UCSD-AML1 (cell line): ENCODE measurements around the gene R3HDM2.

ENCODE experiments used
- DNase-seq: peaks from one replicate; lab custom pipeline; 2025; ENCODE audit not compliant: unreplicated experiment; lab: John Stamatoyannopoulos, UW

Gene R3HDM2

DNA sequence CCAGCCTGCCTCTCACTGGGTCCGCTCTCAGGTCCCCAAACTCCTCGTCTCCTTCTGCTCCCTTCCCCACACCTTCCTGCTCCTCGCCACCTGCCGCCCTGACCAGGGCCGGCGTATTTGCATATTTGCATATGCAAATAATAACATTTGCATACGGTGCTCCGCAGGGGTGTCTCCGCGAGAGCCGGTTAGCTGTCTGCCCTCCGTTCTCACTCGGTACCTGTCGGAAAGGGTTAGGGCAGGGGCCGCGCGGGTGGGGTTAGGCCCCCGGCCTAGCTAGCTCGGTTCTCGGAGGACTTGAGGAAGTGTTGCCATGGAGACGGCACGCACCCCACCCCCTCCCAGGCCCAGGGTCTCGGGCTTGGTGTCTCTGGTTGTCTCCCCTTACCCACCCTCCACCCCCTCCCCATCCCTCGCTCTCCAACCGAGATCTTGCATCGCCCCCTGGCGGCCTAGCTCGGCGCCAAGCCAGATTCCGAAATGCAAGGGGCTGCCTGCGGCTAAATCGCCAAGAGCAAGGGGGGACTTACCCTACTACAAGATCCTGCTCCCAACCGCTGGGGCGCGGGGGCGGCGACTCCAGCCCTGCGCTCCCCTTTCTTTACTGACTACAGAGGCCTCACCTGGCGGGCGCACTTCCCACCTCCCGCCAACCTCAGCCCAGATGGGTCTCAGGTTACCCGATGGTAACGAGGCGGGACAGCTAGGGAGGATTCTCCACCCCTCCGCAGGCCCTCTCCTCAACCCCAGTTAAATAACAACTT is 188.0 kb downstream of the R3HDM2 start:
- DNase-seq, result peak; percentile 43

GRCh38 chr12:57242329-57242690 is 188.5 kb downstream of the R3HDM2 start:
- DNase-seq, result no peak

GRCh38 chr12:57241402-57242310 is 189.2 kb downstream of the R3HDM2 start:
- no peak for DNase-seq

- DNase-seq, result no peak
Observed at GRCh38 chr12:57240926-57241401, 189.9 kb downstream of the R3HDM2 start.

DNA sequence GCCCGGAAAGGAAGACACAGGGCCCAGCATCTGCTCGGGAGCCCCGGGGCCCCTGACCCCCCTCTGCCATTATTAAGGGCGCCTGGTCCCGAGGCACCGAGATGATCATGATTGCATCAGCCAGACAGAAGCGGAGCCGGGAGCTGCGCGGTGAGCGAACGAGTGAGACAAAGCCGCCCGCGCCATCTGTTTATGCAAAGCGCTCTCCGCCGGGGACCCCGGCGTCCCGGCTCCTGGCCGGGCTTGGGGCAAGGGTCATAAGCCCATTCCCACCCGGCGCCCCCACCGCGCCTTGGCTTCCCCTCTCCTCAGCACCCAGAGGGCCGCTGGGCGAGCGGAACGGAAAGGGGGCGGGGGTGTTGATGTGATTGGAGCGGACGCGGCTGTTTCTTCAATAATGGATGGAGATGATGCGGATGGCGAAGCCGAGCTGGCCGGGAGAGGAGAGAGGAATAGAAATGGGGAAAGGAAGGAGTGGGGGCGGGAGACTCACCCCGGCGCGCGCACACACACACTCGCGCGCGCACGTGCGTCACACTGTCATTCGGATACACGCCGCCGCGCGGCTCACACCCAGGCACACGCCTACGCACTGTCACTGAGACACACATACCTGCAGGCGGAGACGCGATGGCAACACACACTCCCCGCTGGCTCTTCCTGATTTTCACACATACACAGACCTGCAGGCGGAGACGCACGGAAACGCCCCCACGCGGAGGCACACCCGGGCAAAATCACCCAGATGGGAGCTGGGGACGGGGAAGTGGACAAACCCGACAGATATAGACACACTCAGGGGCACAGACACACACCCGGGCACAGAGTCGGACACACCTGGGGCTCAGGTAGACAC is 190.5 kb downstream of the R3HDM2 start:
- peak; percentile 70 for DNase-seq

DNA sequence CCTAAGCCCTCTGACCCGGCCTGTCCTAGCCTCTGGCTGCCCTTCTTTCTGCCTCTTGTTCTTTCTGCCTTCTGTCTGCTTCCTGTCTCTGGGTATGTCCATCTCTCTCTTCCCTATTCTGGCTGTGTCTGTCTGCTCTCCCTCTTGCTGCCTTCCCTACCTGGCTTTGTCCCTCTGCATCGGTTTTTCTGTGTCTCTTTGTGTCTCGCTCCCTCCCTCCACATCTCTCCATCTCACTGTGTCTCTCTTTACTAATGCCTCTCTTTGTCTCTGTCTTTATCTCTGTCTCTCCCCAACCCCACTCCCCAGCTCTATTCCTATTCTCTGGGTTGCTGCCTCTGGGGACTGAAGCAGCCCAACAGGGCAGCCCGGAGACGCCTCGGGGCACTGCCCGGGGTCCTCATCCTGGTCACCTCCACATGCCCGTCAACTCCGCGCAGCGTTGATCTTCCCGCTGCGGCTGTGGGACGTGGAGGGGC is 191.2 kb downstream of the R3HDM2 start:
- no peak for DNase-seq

DNA sequence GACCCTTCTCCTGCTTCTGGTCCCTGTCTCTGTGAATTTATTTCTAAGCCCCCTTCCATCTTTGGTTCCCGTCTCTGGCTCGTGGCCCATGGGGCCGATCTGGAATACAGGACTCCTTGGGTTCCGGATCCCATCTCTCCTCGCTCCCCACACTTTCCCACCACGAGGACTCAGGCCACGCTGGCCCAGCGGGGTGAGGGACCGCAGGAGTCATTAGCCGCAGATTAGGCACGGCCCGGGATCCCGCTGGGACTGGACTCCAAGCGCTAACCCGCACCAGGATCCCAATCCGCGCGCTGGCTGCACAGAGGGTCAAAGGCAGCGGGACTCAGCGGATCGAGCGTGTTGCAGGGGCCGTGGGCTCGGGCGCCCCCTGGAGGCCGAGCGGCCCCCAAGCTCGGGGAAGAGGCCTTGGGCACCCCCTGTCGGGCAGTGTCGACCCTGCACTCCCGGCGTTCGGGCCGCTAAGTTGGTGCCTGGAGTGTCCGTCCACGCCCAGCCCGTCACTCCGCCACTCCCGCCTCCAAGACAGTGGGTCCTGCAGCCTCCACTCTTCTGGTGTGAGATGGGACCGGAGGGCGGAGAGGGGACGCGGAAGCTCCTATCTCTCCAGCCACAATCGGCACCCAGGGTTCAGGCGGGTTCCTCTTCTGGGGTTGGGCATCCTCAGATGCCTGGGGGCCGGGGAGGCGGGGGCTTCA is 191.8 kb downstream of the R3HDM2 start:
- peak; percentile 93 for DNase-seq

DNA sequence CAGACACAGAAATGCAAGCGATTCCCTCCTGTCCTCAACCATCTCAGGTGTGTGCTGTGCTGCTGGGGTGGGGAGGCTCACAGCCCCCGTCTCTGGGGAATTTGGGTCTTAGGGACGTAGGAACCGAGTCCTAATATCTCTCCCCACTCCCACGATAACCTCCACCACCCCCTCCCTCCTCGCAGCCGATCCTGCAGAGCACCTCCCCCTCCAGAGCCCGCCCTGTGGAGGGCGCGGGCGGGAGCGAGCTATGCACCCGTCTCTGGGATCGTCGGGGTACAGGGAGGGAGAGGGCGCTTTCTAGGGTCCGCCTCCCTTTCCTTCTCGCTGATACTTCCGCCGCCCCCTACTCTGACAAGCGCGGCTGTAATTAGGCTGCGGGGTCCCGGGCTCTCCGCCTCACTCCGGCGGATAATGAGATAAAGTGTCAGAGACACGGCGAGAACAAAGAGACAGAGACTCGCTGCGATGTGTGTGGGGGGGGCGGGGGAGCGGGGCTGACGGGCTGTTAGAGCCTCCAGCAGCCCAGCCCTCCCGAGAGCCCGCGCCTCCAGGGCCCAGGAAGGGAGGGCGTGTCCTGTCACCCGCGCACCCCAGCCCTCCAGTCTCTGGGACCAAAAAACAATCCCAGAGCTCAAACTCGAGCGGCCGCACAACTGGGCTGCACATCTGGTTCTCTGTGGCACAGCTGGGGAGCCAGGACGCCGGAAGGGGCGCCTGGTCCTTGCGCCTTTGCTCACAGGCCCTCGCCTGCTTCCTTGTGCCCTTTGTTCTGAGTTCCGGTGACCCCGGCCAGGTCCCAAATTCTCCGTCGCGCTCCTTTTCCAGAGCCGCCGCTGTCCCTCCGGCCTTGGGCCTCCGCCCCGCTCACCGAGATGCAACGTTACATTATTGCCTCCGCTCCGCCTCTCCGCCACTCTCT is 192.7 kb downstream of the R3HDM2 start:
- no peak for DNase-seq

DNA sequence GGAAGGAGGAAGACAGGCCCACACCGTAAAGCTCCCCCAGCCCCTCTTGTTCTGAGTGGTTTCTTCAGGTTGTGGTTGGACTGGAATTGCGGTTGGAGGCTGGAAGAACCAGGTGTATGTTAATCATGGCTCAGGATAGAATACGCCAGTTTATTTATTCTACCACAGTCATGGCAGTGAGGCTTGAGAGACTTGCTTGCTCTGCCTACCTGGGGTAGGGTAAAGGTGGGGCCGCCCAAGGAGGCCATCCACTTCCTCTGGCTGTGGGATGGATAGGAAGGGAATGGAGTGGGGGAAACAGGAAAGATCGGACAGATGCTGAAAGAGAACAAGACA is 193.3 kb downstream of the R3HDM2 start:
- DNase-seq, result no peak

DNA sequence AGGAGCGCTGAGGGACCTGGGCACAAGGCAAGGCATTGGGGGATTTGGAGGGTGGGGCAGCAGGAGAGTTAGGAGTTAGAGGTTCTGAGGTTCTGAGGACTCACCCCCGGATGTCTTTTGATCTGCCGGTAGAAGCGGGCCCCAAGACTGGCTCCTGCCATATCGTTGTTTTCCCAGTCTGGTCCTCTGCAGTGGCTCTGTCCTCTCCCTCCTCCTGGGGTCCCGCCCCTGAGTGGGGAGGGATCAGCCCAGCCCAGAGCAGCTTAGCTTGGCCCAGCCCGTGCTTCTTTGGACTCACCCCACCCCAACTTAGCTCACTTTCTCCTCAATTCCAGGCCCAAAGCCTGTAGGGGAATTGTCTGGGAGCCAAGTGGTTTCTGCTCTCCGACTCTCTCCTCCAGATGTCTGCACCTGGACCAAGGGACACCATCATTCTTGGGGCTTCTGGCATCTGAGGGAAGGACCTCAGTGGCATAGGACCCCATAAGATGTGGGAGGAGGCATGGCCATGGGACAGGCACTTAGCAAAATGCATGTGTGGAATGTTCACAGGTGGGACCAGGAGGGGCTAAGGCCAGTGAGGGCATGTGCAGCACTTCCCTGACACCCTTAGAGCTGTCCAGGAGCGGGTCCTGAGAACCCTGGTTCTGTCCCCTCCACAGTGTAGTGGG is 193.8 kb downstream of the R3HDM2 start:
- no peak for DNase-seq

GRCh38 chr12:57236201-57236924 is 194.5 kb downstream of the R3HDM2 start:
- no peak for DNase-seq

DNA sequence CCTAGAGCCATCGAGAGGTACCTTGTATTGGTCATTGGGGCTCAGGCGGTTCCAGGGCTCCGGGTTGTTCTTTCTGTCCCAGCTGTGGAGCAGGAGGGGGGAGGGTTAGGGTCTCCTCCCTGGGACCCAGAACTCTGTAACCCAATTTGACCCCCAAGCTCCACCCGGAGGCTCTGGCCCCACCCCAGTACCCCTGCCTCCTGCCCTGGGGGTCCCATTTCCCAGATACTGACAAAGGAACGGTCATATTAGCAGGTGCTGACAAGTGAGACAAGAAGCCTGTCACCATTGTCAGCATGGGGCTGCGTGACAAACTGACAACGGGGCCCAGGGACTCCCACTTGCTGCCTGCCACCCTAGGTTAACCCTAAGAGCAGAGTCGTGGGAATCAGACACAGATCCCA is 195.1 kb downstream of the R3HDM2 start:
- DNase-seq, result no peak

DNA sequence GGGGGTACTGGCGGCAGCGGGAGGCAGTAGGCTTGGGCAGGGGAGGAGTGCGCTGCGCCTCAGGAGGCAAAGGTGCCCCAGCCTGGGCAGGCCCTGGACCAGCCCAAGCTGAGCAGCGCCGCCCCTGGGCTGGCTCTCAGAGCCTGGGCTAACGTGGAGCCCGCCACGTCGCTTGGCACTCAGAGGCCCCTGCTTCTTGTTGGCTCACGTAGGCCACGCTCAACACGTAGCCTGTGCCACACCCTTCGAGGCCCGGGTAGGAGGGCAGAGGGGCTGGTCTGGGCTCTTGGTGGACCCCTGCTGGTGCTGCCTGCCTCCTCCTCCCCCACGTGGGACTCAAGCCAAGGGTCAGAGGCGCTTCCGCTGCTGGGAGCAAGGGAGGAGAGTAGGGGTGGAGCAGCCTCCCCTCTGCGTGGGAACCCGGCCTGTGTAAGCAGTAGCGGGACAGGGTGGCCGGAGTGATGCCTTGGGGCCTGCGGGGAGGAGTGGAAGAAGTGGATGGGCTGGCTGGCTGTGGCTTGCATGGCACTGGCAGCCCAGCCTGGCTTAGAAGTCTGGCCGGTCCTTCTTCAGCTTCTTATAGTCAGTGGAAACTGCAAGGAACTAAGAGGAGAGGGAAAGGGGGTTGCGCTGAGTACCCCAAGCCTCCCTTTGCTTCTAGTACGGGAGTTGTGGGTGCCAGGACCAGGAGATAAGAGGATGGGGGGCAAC is 195.7 kb downstream of the R3HDM2 start:
- no peak for DNase-seq

GRCh38 chr12:57234571-57235016 is 196.2 kb downstream of the R3HDM2 start:
- no peak for DNase-seq

DNA sequence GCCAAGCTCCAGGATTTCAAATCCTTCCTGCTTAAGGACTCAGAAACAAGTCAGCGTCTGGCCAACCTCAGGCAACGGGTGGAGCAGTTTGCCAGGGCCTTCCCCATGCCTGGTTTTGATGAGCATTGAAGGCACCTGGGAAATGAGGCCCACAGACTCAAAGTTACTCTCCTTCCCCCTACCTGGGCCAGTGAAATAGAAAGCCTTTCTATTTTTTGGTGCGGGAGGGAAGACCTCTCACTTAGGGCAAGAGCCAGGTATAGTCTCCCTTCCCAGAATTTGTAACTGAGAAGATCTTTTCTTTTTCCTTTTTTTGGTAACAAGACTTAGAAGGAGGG is 196.6 kb downstream of the R3HDM2 start:
- no peak for DNase-seq

- no peak for DNase-seq
Observed at GRCh38 chr12:57233357-57234232, 197.2 kb downstream of the R3HDM2 start.
